ENCODE results near the gene CACNA2D2.

GRCh38 chr3:50388720-50389413 is 114.6 kb downstream of the CACNA2D2 start:
- TF ChIP-seq ZNF341 (tag by site-specific recombination; IDR thresholded peaks at IDR 0.05; ENCODE audit: low read depth) (no peak), ZBTB21 (tag by site-specific recombination; IDR thresholded peaks at IDR 0.05) (no peak), ZSCAN5A (tag by site-specific recombination; IDR thresholded peaks at IDR 0.05) (no peak), ZNF366 (tag by site-specific recombination; conservative IDR thresholded peaks at IDR 0.05) (no peak), CTCF (tag by site-specific recombination; IDR thresholded peaks at IDR 0.05) (no peak)

Data from HEK293 (cell line).